Gastroesophageal sphincter (tissue), 4 donors: ENCODE results near the gene SV2C. TPM values are rescaled to one million over a fixed set of nuclear protein-coding genes. Genes with fewer than 3 reads are reported as not detected.

Source experiments
- ATAC-seq: fragments of 150-250 bp; one replicate; pipeline ENCODE4 v1.9.1; 2016; ENCODE audit warnings: mild to moderate bottlenecking, moderate library complexity
- H3K27ac ChIP-seq, 4 donors: fragments of 200-600 bp; sonication (generic) in 3 of 4; 1 replicate in 3 of 4; 2 replicates in 1 of 4; pipeline ENCODE4 v1.5.1; 2016 to 2019
- H3K27me3 ChIP-seq: fragments of 200-600 bp; sonication (generic); one replicate; pipeline ENCODE4 v1.5.1; 2019
- H3K36me3 ChIP-seq, 2 donors: fragments of 200-600 bp; sonication (generic); one replicate each; pipeline ENCODE4 v1.5.1; 2019; ENCODE audit warnings: control low read depth in 1 of 2
- H3K4me1 ChIP-seq, 3 donors: fragments of 200-600 bp; sonication (generic); 1 replicate in 2 of 3; 2 replicates in 1 of 3; pipeline ENCODE4 v1.5.1; 2016 to 2019; ENCODE audit warnings: control low read depth in 2 of 3
- H3K4me3 ChIP-seq, 2 donors: fragments of 200-600 bp; sonication (generic); one replicate each; pipeline ENCODE4 v1.5.1; 2019; ENCODE audit warnings: mild to moderate bottlenecking in 1 of 2, moderate library complexity in 1 of 2
- H3K9me3 ChIP-seq, 3 donors: fragments of 200-600 bp; sonication (generic); one replicate each; pipeline ENCODE4 v1.5.1; 2017 to 2019; ENCODE audit warnings: control low read depth in 2 of 3
- EP300 ChIP-seq: sonication (generic); formaldehyde crosslinking; IDR thresholded peaks from one replicate; pipeline ENCODE4 v1.6.1; 2017; ENCODE audit warnings: antibody characterized with exemption, mild to moderate bottlenecking
- POLR2A ChIP-seq, 2 donors: fragments of 450-650 bp; IDR thresholded peaks; one replicate each; pipeline ENCODE4 v1.6.1; 2017; ENCODE audit warnings: antibody characterized with exemption in 2 of 2, mild to moderate bottlenecking in 2 of 2, moderate library complexity in 1 of 2
- POLR2AphosphoS5 ChIP-seq: sonication (generic); formaldehyde crosslinking; IDR thresholded peaks from one replicate; pipeline ENCODE4 v1.6.1; 2017; ENCODE audit warnings: antibody characterized with exemption
- WGBS, 2 donors: methylation state at CpG; one replicate each; pipeline ENCODE4 v1.1.5; 2018; ENCODE audit warnings: low coverage in 1 of 2; 5-methylcytosine and 5-hydroxymethylcytosine counted together
- total RNA-seq, 4 donors: library from RNA; depleted of rRNA; stranded (reverse); fragments of >200 nt; gene quantifications; one replicate each; pipeline ENCODE4 v1.1.0, GENCODE V29; 2016
- TF ChIP-seq, protein P1 (sequence below), 4 experiments: fragments of 200-600 bp in 2 of 4; fragments of 450-650 bp in 2 of 4; sonication (generic) in 1 of 4; IDR thresholded peaks; one replicate each; pipeline ENCODE4 v1.5.1; 2017 to 2019; ENCODE audit warnings: antibody characterized with exemption in 4 of 4, mild to moderate bottlenecking in 2 of 4, moderate library complexity in 2 of 4

Gene SV2C
- total RNA-seq, 4 donors from 2014 or later = 0.16 to 0.67 (median 0.39) TPM

DNA sequence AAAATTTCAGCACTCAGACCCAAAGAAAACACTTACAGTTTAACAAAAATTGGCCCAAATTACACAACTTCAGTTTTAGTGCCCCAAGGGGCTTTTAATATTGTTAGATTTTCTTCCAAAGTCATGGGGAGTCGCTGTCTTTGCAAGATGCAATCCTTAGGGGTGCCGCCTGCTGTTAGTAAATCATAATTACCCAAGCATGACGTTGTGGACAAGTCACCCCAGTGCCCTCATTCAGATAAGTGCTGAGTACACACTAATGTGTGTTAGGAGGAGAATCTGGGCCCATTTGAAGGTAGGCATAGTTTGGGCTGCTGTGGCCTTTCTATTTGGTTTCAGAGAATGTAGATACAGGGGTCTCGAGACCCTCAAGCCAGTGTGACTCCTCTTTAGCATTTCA is 138.1 kb downstream of the SV2C start:
- Histone ChIP-seq H3K4me1 (no peaks in the 10 kb centered on the region), H3K9me3 (no peaks in the 10 kb centered on the region), H3K27me3 (no peaks in the 10 kb centered on the region), H3K27ac (no peak overlapping the region), H3K4me3 (no peak overlapping the region), H3K36me3 (no peaks in the 10 kb centered on the region)
- WGBS, 2 donors = 64 to 81% methylated on average over 2 to 3 of the region's 4 CpGs
- TF ChIP-seq EP300 = no peak
- TF ChIP-seq, protein P1, sequence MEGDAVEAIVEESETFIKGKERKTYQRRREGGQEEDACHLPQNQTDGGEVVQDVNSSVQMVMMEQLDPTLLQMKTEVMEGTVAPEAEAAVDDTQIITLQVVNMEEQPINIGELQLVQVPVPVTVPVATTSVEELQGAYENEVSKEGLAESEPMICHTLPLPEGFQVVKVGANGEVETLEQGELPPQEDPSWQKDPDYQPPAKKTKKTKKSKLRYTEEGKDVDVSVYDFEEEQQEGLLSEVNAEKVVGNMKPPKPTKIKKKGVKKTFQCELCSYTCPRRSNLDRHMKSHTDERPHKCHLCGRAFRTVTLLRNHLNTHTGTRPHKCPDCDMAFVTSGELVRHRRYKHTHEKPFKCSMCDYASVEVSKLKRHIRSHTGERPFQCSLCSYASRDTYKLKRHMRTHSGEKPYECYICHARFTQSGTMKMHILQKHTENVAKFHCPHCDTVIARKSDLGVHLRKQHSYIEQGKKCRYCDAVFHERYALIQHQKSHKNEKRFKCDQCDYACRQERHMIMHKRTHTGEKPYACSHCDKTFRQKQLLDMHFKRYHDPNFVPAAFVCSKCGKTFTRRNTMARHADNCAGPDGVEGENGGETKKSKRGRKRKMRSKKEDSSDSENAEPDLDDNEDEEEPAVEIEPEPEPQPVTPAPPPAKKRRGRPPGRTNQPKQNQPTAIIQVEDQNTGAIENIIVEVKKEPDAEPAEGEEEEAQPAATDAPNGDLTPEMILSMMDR (IDR thresholded peaks at IDR 0.05) = no peak
- TF ChIP-seq POLR2AphosphoS5 = no peak
- TF ChIP-seq POLR2A (IDR thresholded peaks at IDR 0.05) = no peak
- ATAC-seq = no peak

DNA sequence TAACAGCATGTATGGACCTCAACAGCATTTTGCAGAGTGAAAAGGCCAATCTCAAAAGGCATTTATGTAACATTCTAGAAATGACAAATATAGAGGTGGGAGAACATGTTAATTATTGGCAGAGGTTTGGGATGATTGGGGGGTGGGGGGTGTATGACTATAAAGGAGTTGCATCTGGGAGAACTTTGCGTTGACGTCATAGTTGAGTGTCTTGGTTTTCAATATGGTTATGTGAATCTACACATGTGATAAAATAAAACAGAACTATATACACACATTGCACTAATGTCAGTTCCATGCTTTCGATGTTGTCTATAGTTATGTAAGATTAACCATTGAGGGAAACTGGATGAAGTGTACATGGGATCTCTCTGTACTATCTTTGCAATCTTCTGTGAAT is 139.1 kb downstream of the SV2C start:
- Histone ChIP-seq H3K36me3 (no peaks in the 10 kb centered on the region), H3K27me3 (no peaks in the 10 kb centered on the region), H3K4me1 (no peaks in the 10 kb centered on the region), H3K4me3 (no peak overlapping the region), H3K9me3 (no peaks in the 10 kb centered on the region), H3K27ac (no peak overlapping the region)
- TF ChIP-seq EP300 = no peak
- TF ChIP-seq, protein P1 (IDR thresholded peaks at IDR 0.05) = no peak
- TF ChIP-seq POLR2A (IDR thresholded peaks at IDR 0.05) = no peak
- TF ChIP-seq POLR2AphosphoS5 = no peak
- 79 to 91% methylated on average over 3 of the region's 3 CpGs for WGBS, 2 donors
- no peak for ATAC-seq

DNA sequence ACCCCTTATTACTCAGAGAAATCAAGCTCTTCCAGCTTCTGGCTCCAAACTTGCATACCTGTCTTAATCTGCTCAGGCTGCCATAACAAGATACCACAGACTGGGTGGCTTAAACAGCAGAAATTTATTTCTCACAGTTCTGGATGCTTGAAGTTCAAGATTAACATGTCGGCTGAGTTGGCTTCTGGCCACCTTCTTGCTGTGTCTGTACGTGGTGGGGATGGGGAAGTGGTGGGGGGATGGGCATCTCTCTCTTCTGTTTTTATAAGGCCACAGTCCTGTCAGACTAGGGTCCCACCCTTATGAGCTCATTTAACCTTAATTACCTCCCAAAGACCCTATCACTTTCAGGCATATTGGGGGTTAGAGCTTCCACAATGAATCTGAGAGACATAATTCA is 140.5 kb downstream of the SV2C start:
- no peak overlapping the region for H3K4me3 ChIP-seq
- H3K36me3 ChIP-seq = no peaks in the 10 kb centered on the region
- H3K4me1 ChIP-seq = no peaks in the 10 kb centered on the region
- no peak overlapping the region for H3K27ac ChIP-seq
- no peaks in the 10 kb centered on the region for H3K27me3 ChIP-seq
- no peak for ATAC-seq
- TF ChIP-seq POLR2AphosphoS5 = no peak
- TF ChIP-seq, protein P1 (IDR thresholded peaks at IDR 0.05) = no peak
- TF ChIP-seq EP300 = no peak
- no peak for TF ChIP-seq POLR2A (IDR thresholded peaks at IDR 0.05)
- no peaks in the 10 kb centered on the region for H3K9me3 ChIP-seq
- WGBS, 2 donors = 19% methylated on average over 2 of the region's 2 CpGs; no CpG with 5 or more reads in 1 of the 2 donors

DNA sequence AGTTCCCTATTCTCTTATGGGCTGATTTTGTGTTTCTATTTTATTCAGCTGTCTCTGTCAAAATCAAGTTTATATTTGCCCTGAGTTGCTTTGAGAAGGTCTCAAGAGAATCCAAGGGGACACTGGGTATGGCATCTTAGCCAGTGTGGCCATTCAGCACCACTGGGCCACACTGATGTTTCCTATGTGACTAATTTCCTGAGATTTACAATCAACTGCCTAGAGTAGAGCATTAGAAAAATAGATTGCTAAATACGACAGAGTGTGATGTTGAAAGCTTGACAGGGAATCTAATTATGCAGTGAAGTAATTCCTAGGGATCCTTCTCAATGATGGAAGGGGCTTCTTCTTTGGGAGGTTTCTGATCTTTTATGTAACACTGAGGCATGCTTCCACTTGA is 141.7 kb downstream of the SV2C start:
- H3K27me3 ChIP-seq = no peaks in the 10 kb centered on the region
- TF ChIP-seq EP300 (no peak), POLR2AphosphoS5 (no peak), POLR2A (IDR thresholded peaks at IDR 0.05) (no peak)
- TF ChIP-seq, protein P1 (IDR thresholded peaks at IDR 0.05) = no peak
- ATAC-seq = no peak
- H3K36me3 ChIP-seq = no peaks in the 10 kb centered on the region
- 50% methylated on average over 1 of the region's 1 CpG for WGBS, 2 donors
- H3K27ac ChIP-seq = no peak overlapping the region
- no peak overlapping the region for H3K4me3 ChIP-seq
- no peaks in the 10 kb centered on the region for H3K4me1 ChIP-seq
- H3K9me3 ChIP-seq = no peaks in the 10 kb centered on the region

DNA sequence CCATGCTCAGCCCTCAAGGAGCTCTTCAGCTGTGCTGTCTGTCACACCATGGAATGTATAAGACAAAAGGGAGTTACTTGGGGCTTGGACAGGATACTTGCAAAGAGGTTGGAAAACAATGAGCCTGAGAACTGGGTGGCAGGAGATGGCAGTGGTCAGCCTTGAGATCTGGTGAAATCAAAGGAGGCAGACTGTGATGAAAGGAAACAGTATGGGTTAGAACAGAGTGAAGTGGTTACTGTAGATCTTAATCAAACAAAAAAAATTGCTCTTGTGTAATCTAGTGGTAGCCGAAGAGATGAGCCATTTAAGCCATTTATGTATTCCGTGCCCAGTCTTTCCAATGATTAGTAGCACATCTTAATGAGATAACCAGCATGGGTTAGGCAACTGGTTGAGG is 142.2 kb downstream of the SV2C start:
- no peak for ATAC-seq
- H3K9me3 ChIP-seq = no peaks in the 10 kb centered on the region
- H3K4me1 ChIP-seq = no peaks in the 10 kb centered on the region
- H3K4me3 ChIP-seq = no peak overlapping the region
- 85 to 96% methylated on average over 2 of the region's 2 CpGs for WGBS, 2 donors
- no peaks in the 10 kb centered on the region for H3K36me3 ChIP-seq
- H3K27me3 ChIP-seq = no peaks in the 10 kb centered on the region
- no peak overlapping the region for H3K27ac ChIP-seq
- TF ChIP-seq, protein P1 (IDR thresholded peaks at IDR 0.05) = no peak
- TF ChIP-seq EP300 (no peak), POLR2AphosphoS5 (no peak), POLR2A (IDR thresholded peaks at IDR 0.05) (no peak)
